ENCODE measurements around the gene TBC1D5.
A peak's percentile ranks its signal among the peaks of the same experiment; 100 is the strongest.

TBC1D5 gene

GRCh38 chr3:17456650-17457049 lies 285.8 kb downstream of the TBC1D5 start:
- DNase-seq = no peak

- DNase-seq = no peak
Observed at GRCh38 chr3:17456046-17456445, 286.4 kb downstream of the TBC1D5 start.

GRCh38 chr3:17444865-17445264 lies 297.6 kb downstream of the TBC1D5 start:
- no peak for DNase-seq

DNA sequence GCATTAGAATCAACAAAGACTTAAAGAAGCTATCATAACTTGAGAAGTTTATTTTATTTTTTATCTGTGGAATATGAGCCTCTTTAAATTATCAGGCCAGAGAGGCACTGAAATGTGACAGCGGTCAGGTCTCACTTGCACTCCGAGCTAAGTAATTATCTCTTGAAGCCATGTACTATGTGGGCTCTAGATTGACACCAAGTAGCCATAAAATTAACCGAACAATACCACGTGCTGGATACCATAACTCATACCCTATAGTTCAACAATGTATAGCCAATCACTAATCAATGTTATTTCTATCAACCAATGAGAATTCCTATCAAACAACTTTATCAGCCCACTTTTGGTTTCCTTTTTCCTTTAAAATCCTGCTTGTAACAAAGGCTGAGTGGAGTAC lies 299.3 kb downstream of the TBC1D5 start:
- DNase-seq = no peak

- DNase-seq = no peak
Observed at GRCh38 chr3:17442332-17443049, 299.9 kb downstream of the TBC1D5 start.

- no peak for DNase-seq
Observed at GRCh38 chr3:17433876-17434275, 308.6 kb downstream of the TBC1D5 start.

DNA sequence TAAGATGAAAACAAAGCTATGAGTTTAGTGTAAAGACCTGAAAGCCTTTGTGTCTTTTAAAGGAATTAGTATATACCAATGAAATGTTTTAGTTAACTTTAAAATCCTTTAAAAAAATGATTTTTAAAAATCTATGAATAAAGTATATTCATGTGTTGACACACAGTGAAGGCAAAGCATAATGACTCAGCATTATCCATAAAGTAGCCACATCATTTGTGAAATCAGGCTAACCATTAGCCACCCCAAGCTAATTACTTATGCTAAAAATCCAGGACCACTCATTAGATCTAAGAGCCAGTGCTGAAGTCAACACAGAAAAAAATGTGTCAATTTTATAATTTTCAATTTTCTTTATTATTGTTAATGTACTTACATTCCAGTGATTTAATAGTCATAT lies 310.2 kb downstream of the TBC1D5 start:
- DNase-seq = no peak

GRCh38 chr3:17431484-17432045 lies 310.9 kb downstream of the TBC1D5 start:
- DNase-seq = no peak

DNA sequence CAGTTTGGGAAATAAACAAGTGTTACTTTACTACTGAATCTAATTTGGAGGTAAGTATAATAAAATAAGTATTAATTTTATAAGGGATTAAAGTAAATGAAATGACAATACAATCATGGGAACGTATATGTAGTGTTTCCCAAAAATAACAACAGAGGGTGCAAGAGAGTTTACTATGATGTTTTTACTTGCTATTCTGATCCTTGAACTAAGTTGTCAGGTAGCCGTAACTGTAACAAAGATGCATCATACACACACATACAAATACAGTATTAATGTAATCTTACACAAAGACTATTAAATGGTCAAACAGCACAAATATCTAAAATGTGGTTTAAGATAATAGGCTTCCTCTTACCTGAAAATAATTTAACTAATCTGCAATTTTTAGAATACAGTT lies 311.4 kb downstream of the TBC1D5 start:
- peak; percentile 2 for DNase-seq

- no peak for DNase-seq
Observed at GRCh38 chr3:17430582-17430981, 311.8 kb downstream of the TBC1D5 start.

GRCh38 chr3:17423786-17424536 lies 318.5 kb downstream of the TBC1D5 start:
- DNase-seq = no peak

GRCh38 chr3:17422636-17423035 lies 319.8 kb downstream of the TBC1D5 start:
- DNase-seq = no peak

GRCh38 chr3:17420668-17421067 lies 321.8 kb downstream of the TBC1D5 start:
- DNase-seq = no peak

GRCh38 chr3:17412950-17413530 lies 329.4 kb downstream of the TBC1D5 start:
- DNase-seq = peak; percentile 27

DNA sequence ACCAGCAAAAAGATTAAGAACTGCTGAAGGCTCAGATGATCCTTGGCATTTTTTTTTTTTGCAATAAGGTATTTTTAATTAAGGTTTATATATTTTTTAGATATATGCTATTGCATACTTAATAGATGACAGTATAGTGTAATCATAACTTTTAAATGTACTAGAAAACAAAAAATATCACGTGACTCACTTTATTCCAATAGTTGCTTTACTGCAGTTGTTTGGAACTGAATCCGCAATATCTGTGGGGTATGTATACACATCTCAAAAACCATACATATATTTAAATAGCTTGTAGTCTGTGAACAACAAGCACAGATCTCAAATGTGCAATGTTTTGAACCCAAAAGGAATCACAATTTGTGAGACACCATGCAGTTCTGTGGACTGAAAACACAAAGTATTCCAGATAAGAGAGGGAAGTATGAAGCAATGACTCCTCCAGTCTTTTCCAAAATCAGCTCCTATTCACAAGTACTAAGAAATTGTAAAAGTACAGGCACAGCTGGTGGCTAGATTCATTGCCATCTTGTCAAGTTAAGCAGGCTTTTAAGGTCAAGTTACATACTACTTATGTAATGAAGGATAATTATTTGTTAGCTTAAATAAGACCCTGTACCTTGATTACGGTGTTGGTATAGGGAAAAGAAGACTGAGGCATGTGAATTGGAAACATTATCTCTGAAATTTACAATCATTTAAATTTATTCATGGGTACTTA lies 331.1 kb downstream of the TBC1D5 start:
- no peak for DNase-seq

GRCh38 chr3:17407576-17407975 lies 334.9 kb downstream of the TBC1D5 start:
- no peak for DNase-seq

GRCh38 chr3:17404548-17404947 lies 337.9 kb downstream of the TBC1D5 start:
- DNase-seq = no peak

DNA sequence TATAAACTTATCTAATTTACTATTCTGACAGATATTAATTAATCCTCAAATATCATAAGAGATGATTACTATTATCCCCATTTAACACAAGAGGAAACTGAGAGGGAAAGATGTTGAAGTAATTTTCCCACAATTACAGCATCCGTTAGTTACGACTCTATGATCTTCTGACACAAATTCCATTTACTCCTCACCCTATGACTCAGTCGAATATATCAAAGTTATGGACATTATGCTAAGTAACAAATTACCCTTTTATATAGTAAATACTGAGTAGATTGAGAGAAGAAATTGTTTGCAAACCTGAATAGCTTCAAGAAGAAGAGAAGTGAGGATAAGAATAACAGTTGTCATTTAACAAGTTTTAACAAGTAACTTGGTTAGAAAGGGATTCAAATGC lies 340.0 kb downstream of the TBC1D5 start:
- no peak for DNase-seq

DNA sequence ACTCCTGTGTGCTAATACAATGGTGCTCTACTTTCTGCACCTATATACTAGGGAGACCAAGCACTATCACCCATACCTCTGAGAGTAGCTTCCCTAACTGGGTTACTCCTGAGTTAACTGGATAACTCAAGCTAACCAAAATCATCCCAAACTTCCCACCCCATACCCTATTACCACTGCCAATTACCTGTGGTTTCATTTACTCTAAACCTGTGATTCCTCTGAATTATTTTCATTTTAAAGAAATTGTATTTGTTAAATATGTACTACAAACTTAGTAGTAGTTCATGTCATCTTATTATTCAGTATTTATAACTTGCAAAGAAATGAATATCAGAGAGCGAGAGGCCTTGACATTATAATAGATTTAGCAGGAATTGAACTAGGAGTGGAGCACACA lies 340.5 kb downstream of the TBC1D5 start:
- DNase-seq = no peak

- no peak for DNase-seq
Observed at GRCh38 chr3:17399586-17399985, 342.8 kb downstream of the TBC1D5 start.

GRCh38 chr3:17398959-17399551 lies 343.4 kb downstream of the TBC1D5 start:
- no peak for DNase-seq

DNA sequence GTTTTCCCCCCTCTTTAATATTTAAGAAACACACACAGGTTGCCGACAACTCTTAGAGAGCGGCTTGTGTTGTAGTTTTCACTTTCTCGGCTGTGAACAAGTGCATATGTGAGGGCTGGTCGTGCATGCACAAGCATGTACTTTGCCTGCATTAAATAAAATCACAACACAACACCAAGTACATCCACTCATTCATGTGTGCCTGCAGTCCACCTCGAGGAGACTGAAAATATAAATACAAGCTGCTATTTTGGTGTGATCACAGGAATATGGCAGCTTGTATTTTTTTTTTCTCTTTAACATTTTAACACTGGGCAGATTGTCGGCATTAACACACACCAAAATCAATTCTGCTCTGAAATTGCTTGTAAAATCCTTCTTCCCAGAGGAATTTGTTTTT lies 346.4 kb downstream of the TBC1D5 start:
- no peak for DNase-seq
